Activated naive CD8-positive, alpha-beta T cell treated with anti-CD3 and anti-CD28 coated beads, Interleukin-2, amount 50 U/mL, for 16 hours (primary cell): Measurements from ENCODE around the gene CHD9.
"Not testable (repeated sequence)": the region's sequence is repeated elsewhere in the genome, so short reads cannot be mapped to it uniquely, and the experiment has no call there.

Experiments
- DNase-seq: peaks from one replicate; pipeline ENCODE4 v3.0.0-alpha.2; 2020; ENCODE audit warnings: low read depth, low spot score

Gene CHD9, protein sequence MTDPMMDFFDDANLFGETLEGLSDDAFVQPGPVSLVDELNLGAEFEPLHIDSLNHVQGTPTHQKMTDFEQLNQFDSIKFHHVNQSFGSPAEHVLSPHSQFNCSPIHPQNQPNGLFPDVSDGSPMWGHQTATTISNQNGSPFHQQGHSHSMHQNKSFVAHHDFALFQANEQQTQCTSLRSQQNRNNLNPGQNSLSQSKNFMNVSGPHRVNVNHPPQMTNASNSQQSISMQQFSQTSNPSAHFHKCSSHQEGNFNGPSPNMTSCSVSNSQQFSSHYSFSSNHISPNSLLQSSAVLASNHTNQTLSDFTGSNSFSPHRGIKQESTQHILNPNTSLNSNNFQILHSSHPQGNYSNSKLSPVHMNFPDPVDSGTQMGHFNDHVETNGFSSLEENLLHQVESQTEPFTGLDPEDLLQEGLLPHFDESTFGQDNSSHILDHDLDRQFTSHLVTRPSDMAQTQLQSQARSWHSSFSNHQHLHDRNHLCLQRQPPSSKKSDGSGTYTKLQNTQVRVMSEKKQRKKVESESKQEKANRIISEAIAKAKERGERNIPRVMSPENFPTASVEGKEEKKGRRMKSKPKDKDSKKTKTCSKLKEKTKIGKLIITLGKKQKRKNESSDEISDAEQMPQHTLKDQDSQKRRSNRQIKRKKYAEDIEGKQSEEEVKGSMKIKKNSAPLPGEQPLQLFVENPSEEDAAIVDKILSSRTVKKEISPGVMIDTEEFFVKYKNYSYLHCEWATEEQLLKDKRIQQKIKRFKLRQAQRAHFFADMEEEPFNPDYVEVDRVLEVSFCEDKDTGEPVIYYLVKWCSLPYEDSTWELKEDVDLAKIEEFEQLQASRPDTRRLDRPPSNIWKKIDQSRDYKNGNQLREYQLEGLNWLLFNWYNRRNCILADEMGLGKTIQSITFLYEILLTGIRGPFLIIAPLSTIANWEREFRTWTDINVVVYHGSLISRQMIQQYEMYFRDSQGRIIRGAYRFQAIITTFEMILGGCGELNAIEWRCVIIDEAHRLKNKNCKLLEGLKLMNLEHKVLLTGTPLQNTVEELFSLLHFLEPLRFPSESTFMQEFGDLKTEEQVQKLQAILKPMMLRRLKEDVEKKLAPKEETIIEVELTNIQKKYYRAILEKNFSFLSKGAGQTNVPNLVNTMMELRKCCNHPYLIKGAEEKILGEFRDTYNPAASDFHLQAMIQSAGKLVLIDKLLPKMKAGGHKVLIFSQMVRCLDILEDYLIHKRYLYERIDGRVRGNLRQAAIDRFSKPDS (N-terminal part only)

DNA sequence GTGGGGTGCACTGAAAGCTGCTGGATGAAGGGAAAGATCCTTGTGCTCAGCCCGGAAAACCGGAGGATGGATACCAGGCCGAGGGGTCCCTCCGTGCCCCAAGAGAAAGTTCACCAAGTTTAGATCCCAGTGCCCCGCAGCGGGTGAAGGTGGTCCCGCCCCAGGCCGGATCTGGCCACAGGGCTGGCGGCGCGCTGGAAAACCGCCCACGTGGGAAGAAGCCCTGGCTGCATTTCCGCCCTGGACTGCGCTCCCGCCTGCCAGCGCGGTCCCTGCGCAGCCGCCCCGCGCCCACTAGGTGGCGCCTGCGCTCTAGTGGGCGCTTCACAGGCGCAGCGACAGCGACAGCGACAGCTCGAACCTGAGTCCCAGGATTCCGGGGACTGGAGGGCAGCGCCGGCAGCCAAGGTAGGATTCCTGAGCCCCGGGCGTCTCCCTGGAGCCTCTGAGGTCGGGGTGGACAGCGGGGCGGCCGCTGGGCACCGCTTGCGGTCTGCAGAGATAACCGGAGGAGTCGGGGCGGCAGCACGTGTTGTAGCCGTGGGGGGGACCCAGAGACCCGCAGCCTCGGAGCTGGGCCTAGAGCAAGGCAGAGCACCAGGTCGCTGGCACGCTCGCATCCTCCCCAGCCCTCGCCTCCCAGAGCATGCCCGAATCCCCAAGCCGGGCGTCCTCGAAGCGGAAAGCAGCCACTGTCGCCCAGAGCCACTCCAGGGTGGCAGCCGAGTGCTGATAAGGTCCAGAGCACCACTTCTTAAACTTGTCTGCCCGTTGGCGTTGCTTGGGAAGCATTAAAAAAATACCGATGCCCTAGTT is at the start of gene CHD9:
Gene CHD9, plus strand, starts transcription at position 322 of the 816 bp plus-strand sequence. CDS start 101,099 bp downstream, outside the sequence.
- peak; percentile 34 for DNase-seq

GRCh38 chr16:53007095-53007494 is 47.7 kb upstream of the CHD9 start:
- no peak for DNase-seq

DNA sequence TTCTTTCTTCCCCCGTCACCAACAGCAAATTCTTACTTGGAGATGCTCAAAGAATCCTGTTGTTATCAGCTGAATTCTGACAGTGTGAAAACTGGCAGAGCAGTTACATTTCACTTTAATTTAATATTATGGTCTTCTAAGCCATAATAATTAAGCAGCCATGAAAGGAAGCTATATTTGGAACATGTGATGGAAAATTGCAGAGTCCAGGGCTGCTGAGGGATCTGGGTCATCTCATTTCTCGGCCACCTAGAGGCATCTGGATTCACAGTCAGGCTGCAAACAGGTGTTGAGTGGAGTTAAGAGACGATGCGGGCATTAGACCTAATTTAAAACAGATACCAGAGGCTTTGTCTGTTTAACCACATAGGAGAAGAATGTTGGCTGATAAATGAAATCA is 40.5 kb upstream of the CHD9 start:
- no peak for DNase-seq

DNA sequence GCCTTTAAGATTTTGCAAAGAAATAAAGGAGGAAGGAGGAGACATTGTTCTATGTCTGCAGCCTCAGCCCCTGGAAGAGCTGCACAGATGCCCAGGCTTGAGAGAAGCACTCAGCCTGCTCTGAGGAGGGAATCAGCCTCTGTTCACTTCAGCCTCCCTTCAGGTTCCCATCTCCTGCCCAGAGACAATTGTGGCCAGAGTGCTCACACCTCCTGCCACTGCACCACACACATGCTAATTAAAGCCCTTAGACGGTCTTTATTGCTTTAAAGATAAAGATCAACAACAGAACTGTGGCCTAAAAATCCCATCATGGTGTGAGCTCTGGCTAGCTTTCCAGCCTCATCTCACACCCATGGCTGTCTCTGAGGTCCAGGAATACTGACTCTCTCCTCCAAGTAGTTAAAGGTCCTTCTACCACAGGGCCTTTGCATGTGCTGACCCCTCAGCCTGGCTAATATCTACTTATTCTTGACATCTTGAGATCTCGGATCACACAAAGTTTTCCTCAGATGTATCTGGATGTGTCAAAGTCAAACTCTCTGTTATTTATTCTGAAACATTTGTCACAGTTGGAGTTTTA is 35.9 kb upstream of the CHD9 start:
- DNase-seq, result no peak

GRCh38 chr16:53022374-53022773 is 32.4 kb upstream of the CHD9 start:
- no peak for DNase-seq

- DNase-seq, result no peak
Observed at GRCh38 chr16:53024045-53024444, 30.7 kb upstream of the CHD9 start.

- DNase-seq, result no peak
Observed at GRCh38 chr16:53029971-53030370, 24.8 kb upstream of the CHD9 start.

DNA sequence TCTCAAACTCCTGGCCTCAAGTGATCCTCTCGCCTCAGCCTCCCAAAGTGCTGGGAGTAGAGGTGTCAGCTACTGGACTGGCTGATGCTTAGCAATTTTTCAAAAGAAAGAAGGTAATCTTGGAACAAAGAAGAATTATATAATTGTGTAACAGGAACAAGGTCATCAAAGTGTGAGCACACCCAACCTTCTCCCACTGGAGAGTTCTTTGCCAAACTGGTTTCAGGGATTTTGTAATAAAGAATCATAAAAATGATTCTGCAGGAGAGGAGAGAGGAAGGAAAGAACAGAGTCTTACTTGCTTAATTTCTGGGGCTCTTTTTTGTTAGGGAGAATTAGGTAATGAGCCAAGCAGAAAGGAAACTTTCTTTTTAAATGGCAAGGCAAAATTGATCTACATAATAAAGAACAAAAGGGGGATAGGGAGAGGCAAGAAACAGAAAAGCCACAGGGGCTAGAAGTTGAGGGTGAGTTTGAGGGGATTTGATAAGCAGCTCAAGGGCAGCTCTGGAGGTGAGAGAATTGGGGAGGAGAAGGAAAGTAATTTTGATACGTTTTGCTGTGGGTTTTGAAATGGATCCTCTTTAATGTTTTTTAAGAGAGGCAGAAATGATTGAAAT is 23.4 kb upstream of the CHD9 start:
- DNase-seq, result no peak

- DNase-seq, result no peak
Observed at GRCh38 chr16:53034306-53034705, 20.5 kb upstream of the CHD9 start.

GRCh38 chr16:53035176-53035942 is 19.4 kb upstream of the CHD9 start:
- DNase-seq, result no peak

- DNase-seq, result no peak
Observed at GRCh38 chr16:53036066-53036465, 18.7 kb upstream of the CHD9 start.

- DNase-seq, result not testable (repeated sequence)
Observed at GRCh38 chr16:53036711-53037110, 18.1 kb upstream of the CHD9 start.

GRCh38 chr16:53040788-53041187 is 14.0 kb upstream of the CHD9 start:
- DNase-seq, result no peak

GRCh38 chr16:53041320-53042051 is 13.3 kb upstream of the CHD9 start:
- no peak for DNase-seq

- no peak for DNase-seq
Observed at GRCh38 chr16:53042235-53042701, 12.5 kb upstream of the CHD9 start.

DNA sequence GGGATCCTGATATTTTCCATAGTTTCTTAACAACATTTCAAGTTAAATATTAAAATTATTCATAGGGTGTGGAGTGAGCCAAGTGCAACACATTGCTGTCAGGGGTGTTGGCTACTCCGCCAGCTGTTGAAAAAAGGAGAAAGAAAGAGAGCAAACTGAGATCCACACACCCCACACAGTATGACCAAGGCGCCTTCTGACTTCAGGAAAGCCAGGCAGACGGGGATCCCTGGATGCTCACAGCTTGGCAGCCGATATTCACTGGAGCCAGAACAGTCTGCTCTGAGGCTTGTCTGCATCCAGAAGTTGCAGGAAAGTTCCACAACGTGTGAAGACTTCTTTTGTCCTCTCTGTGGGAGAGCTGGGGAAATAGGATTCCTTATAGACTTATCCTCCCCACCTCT is 11.4 kb upstream of the CHD9 start:
- no peak for DNase-seq

- DNase-seq, result no peak
Observed at GRCh38 chr16:53043986-53044601, 10.7 kb upstream of the CHD9 start.
